Natural killer cell treated with Interleukin-12 subunit alpha and Interleukin-12 subunit beta and Interleukin-15 and Interleukin-18, amount 100 ng/mL, for 72 hours (primary cell): ENCODE results near the gene SLC37A2. TPM values are rescaled to one million over a fixed set of nuclear protein-coding genes. Genes with fewer than 3 reads are reported as not detected.

Experiments used
- ATAC-seq, 2 donors: fragments of 150-1000 bp; cut with Tn5 transposase in 1 of 2; sonication (Bioruptor Pico), chemical (Tn5 transposase) in 1 of 2; 2 replicates each; pipeline ENCODE4 v1.10.0; 2021
- DNase-seq: peaks from one replicate; pipeline ENCODE4 v3.0.0; 2022; ENCODE audit warnings: low spot score
- H3K27ac Mint-ChIP-seq, 2 donors: 1 replicate in 1 of 2; 2 replicates in 1 of 2; pipeline ENCODE4 v1.8.0; 2022; ENCODE audit warnings: mixed read lengths in 2 of 2, mild to moderate bottlenecking in 1 of 2, moderate library complexity in 1 of 2
- H3K27me3 Mint-ChIP-seq, 2 donors: 1 replicate in 1 of 2; 2 replicates in 1 of 2; pipeline ENCODE4 v1.8.0; 2022; ENCODE audit warnings: mixed read lengths in 2 of 2
- H3K36me3 Mint-ChIP-seq: one replicate; pipeline ENCODE4 v1.8.0; 2022; ENCODE audit warnings: mixed read lengths
- H3K4me1 Mint-ChIP-seq, 2 donors: 1 replicate in 1 of 2; 2 replicates in 1 of 2; pipeline ENCODE4 v1.8.0; 2022; ENCODE audit warnings: low read depth in 2 of 2, mixed read lengths in 2 of 2, mild to moderate bottlenecking in 1 of 2
- H3K4me3 Mint-ChIP-seq: one replicate; pipeline ENCODE4 v1.8.0; 2022; ENCODE audit warnings: mixed read lengths
- H3K9me3 Mint-ChIP-seq: 2 replicates; pipeline ENCODE4 v1.8.0; 2022; ENCODE audit warnings: mixed read lengths
- total RNA-seq, 2 donors: library from RNA; stranded (reverse); gene quantifications; one replicate each; pipeline ENCODE4 v1.2.3, GENCODE V29; 2022

SLC37A2 gene
- total RNA-seq, 2 donors from 2014 or later: 0.36 to 1.0 TPM

DNA sequence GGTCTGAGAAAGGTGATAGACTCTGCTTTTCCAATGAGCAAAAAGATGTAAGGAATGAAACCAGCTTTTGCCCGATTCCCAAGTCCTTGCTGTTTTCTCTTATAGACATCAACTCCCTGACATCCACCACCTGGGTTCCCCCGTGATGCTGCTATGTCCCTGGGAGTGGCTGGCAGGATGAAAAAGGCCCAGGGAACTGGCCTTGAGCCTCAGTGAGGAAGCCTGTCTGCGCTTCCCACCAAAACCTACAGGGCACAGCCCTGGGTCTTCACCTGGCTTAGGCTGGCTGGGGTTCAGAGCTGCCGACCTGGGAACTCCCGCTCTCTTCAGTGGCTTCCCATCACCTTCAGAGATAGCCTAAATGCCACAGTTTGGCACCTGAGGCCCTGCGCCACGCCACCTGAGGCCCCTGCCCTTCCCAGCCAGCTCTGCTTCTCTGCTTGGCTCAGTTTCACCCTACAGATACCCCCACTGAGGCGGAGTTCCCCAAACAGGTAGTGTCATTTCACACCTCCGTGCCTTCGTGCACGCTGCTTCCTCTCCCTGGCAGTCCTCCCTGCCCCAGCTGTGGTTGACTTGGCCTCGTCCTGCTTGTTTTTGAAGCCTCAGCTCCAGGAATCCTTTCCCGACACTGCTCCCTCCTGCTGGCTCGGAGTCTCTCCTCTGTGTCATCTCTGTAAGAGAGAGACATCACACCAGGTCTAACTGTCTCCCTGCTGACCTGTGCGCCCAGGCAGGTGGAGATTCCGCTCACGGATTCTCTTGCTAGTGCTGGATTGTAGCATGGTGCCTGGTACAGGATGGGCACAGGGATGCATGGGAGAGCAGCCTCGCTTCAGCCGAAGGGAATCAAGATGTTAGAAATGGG lies 10.7 kb downstream of the SLC37A2 start:
- Mint-ChIP-seq H3K27me3 (no peaks in the 10 kb centered on the region), H3K4me3 (no peak overlapping the region), H3K36me3 (no peaks in the 10 kb centered on the region), H3K27ac (no peak overlapping the region), H3K4me1 (peaks cover 18 to 19% of the 10 kb centered on the region in 2 donors), H3K9me3 (no peaks in the 10 kb centered on the region)
- ATAC-seq: no peak
- no peak for DNase-seq

GRCh38 chr11:125074511-125075241 lies 11.6 kb downstream of the SLC37A2 start:
- ATAC-seq (no peak), DNase-seq (no peak)
- no peaks in the 10 kb centered on the region for H3K36me3 Mint-ChIP-seq
- H3K4me3 Mint-ChIP-seq: no peak overlapping the region
- H3K4me1 Mint-ChIP-seq: peaks cover 18 to 19% of the 10 kb centered on the region in 2 donors
- H3K9me3 Mint-ChIP-seq: no peaks in the 10 kb centered on the region
- no peak overlapping the region for H3K27ac Mint-ChIP-seq
- H3K27me3 Mint-ChIP-seq: no peaks in the 10 kb centered on the region

GRCh38 chr11:125075242-125075625 lies 12.1 kb downstream of the SLC37A2 start:
- Mint-ChIP-seq H3K36me3 (no peaks in the 10 kb centered on the region), H3K27me3 (no peaks in the 10 kb centered on the region), H3K9me3 (no peaks in the 10 kb centered on the region), H3K4me3 (no peak overlapping the region), H3K4me1 (peaks cover 17 to 18% of the 10 kb centered on the region in 2 donors), H3K27ac (no peak overlapping the region)
- DNase-seq (no peak), ATAC-seq (no peak)

DNA sequence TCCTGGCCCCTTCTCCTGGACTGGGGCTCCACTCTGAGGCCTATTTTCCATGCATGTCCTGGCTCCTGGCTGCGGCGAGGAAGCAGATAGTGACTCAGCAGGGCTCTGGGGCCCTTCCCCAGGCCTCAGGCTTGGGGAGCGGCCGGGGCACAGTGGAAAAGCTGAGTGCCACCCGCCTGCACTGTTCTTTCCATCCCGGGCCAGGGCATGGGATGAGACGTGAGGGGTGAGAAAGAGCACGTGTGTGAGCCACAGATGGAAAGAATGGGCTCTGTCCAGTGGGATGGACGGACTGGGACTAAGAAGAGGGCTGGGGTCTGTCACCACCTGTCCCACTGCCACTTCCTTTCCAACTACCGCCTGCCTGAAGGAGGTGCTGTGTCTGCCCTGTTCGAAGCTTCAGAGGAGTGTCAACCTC lies 12.8 kb downstream of the SLC37A2 start:
- Mint-ChIP-seq H3K27me3 (no peaks in the 10 kb centered on the region), H3K4me1 (peaks cover 10 to 13% of the 10 kb centered on the region in 2 donors)

GRCh38 chr11:125076378-125076945 lies 13.4 kb downstream of the SLC37A2 start:
- no peaks in the 10 kb centered on the region for H3K27me3 Mint-ChIP-seq
- peaks cover 4 to 7% of the 10 kb centered on the region in 2 donors for H3K4me1 Mint-ChIP-seq
- no peak for ATAC-seq
- H3K9me3 Mint-ChIP-seq: no peaks in the 10 kb centered on the region
- no peak overlapping the region for H3K4me3 Mint-ChIP-seq
- H3K27ac Mint-ChIP-seq: no peak overlapping the region
- no peak for DNase-seq
- no peaks in the 10 kb centered on the region for H3K36me3 Mint-ChIP-seq

More for the DNA sequence above, 12.8 kb downstream of the SLC37A2 start:
- no peak overlapping the region for H3K27ac Mint-ChIP-seq
- no peaks in the 10 kb centered on the region for H3K36me3 Mint-ChIP-seq
- no peak overlapping the region for H3K4me3 Mint-ChIP-seq
- H3K9me3 Mint-ChIP-seq: no peaks in the 10 kb centered on the region
- DNase-seq: no peak
- no peak for ATAC-seq

DNA sequence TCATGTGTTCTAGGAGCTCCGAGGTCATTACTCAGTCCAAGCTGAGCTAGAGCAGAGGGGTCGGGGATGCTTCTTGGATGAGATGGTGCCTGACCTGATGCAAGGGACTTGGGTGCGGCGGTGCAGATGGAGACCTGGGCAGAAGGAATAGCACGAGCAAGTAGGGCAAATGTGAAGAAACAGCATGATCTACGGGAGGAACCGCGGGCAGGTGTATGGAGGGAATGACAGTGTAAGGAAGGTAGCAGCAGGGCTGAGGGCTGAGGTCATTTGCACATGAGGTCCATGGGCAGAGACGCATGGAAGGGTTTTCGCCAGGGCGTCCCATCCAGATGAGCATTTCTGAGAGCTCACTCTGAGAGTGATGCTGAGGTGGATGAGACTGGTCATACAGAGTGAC lies 14.9 kb downstream of the SLC37A2 start:
- H3K4me3 Mint-ChIP-seq: no peak overlapping the region
- H3K4me1 Mint-ChIP-seq: peaks cover 0 to 4% of the 10 kb centered on the region in 2 donors
- H3K9me3 Mint-ChIP-seq: no peaks in the 10 kb centered on the region
- DNase-seq (no peak), ATAC-seq (no peak)
- no peak overlapping the region for H3K27ac Mint-ChIP-seq
- no peaks in the 10 kb centered on the region for H3K27me3 Mint-ChIP-seq
- H3K36me3 Mint-ChIP-seq: no peaks in the 10 kb centered on the region

- no peak overlapping the region for H3K27ac Mint-ChIP-seq
- H3K9me3 Mint-ChIP-seq: no peaks in the 10 kb centered on the region
- no peaks in the 10 kb centered on the region for H3K36me3 Mint-ChIP-seq
- peaks cover 0 to 4% of the 10 kb centered on the region in 2 donors for H3K4me1 Mint-ChIP-seq
- H3K4me3 Mint-ChIP-seq: no peak overlapping the region
- no peaks in the 10 kb centered on the region for H3K27me3 Mint-ChIP-seq
- ATAC-seq: no peak
- no peak for DNase-seq
Measured at GRCh38 chr11:125078516-125079140, 15.5 kb downstream of the SLC37A2 start.

DNA sequence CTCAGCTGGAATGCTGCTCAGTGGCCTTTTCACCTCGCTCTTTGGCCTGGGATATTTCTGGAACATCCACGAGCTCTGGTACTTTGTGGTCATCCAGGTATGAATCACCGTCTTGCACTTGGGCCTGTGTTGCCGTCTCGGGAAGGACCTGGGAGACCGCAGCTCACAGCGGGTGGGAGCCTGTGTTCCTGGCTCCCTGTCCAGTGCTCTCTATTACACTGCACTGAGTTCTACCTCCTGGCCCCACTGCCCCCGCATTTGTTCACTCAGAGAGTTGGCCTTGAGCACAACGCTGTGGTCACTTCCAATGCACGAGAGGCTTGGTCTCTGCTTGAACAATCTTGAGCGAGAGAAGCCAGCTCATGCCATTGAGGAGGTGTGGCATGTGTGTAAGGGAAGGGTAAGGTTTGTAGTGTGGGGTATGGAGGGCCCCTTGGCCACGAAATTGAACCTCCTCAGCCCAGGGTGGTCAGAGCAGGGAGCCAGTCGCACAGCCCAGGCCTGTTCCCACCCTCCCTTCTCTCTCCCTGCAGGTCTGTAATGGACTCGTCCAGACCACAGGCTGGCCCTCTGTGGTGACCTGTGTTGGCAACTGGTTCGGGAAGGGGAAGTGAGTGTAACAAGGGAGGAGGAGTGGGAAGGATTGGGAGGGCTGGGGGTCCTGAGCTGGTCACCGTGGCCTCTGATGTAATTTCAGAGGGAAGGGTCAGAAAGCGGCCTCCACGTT lies 16.2 kb downstream of the SLC37A2 start:
- no peaks in the 10 kb centered on the region for H3K4me1 Mint-ChIP-seq

GRCh38 chr11:125079878-125080530 lies 16.9 kb downstream of the SLC37A2 start:
- no peaks in the 10 kb centered on the region for H3K9me3 Mint-ChIP-seq
- no peaks in the 10 kb centered on the region for H3K27me3 Mint-ChIP-seq
- H3K36me3 Mint-ChIP-seq: no peaks in the 10 kb centered on the region
- DNase-seq (no peak), ATAC-seq (no peak)
- H3K27ac Mint-ChIP-seq: no peak overlapping the region
- no peak overlapping the region for H3K4me3 Mint-ChIP-seq
- no peaks in the 10 kb centered on the region for H3K4me1 Mint-ChIP-seq

More for the DNA sequence above, 16.2 kb downstream of the SLC37A2 start:
- Mint-ChIP-seq H3K36me3 (no peaks in the 10 kb centered on the region), H3K4me3 (no peak overlapping the region), H3K9me3 (no peaks in the 10 kb centered on the region), H3K27me3 (no peaks in the 10 kb centered on the region), H3K27ac (no peak overlapping the region)
- DNase-seq (no peak), ATAC-seq (no peak)

GRCh38 chr11:125080531-125080911 lies 17.4 kb downstream of the SLC37A2 start:
- H3K27me3 Mint-ChIP-seq: no peaks in the 10 kb centered on the region
- DNase-seq: no peak
- no peak overlapping the region for H3K4me3 Mint-ChIP-seq

DNA sequence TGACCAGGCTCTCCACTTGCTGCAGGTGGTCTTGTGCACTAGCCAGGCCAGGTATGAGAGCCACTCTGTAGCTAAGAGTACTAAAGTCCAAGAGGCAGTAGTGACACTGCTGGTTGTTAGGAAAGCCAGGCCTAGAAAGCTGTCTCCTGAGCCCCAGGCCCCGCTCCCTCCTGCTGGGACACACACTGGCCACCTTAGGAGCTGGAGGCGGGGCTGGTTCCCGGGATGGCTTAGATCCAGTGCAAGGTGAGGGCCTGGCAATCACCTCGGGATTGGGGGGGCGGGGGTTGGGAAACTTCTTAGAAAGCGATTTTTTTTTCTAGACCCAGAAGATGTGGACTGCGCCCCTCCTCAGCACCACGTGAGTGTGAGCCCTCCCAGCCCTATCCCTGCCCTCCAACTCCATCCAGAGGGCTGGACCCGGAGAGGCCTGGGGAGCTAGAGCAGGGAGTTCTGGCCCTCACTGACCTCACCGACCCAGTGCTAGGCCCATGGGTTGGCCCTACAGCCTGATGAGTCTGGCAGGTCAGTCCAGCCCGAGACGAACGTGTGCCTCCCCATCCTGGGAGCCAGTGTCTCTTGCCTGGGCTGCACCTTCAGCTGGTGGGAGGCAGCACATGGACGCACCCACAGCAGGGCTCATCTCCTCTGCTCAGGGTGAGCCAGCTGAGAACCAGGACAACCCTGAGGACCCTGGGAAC lies 18.1 kb downstream of the SLC37A2 start:
- no peaks in the 10 kb centered on the region for H3K27me3 Mint-ChIP-seq
- no peak for DNase-seq
- H3K27ac Mint-ChIP-seq: no peak overlapping the region
- ATAC-seq: no peak
- no peaks in the 10 kb centered on the region for H3K4me1 Mint-ChIP-seq
- no peaks in the 10 kb centered on the region for H3K9me3 Mint-ChIP-seq
- H3K4me3 Mint-ChIP-seq: no peak overlapping the region
- no peaks in the 10 kb centered on the region for H3K36me3 Mint-ChIP-seq

More at GRCh38 chr11:125080531-125080911, 17.4 kb downstream of the SLC37A2 start:
- H3K36me3 Mint-ChIP-seq: no peaks in the 10 kb centered on the region
- no peak overlapping the region for H3K27ac Mint-ChIP-seq
- ATAC-seq: no peak
- H3K4me1 Mint-ChIP-seq: no peaks in the 10 kb centered on the region
- no peaks in the 10 kb centered on the region for H3K9me3 Mint-ChIP-seq

GRCh38 chr11:125082040-125082439 lies 18.9 kb downstream of the SLC37A2 start:
- no peak overlapping the region for H3K27ac Mint-ChIP-seq
- DNase-seq (no peak), ATAC-seq (no peak)
- no peak overlapping the region for H3K4me3 Mint-ChIP-seq
- H3K4me1 Mint-ChIP-seq: no peaks in the 10 kb centered on the region
- H3K9me3 Mint-ChIP-seq: no peaks in the 10 kb centered on the region
- H3K27me3 Mint-ChIP-seq: no peaks in the 10 kb centered on the region
- no peaks in the 10 kb centered on the region for H3K36me3 Mint-ChIP-seq
